Prostate gland (tissue), 2 donors: ENCODE results near the gene KCNQ1.

Source experiments
- CTCF ChIP-seq, 4 experiments: fragments of 200-600 bp in 2 of 4; fragments of 450-650 bp in 2 of 4; sonication (generic) in 2 of 4; IDR thresholded peaks; 1 replicate in 3 of 4; 2 replicates in 1 of 4; pipeline ENCODE4 v1.5.1; 2016 to 2019; ENCODE audit warnings: antibody characterized with exemption in 4 of 4, mild to moderate bottlenecking in 2 of 4, moderate library complexity in 2 of 4
- POLR2A ChIP-seq: fragments of 450-650 bp; IDR thresholded peaks from one replicate; pipeline ENCODE4 v1.6.1; 2016; ENCODE audit warnings: antibody characterized with exemption, mild to moderate bottlenecking
- POLR2AphosphoS5 ChIP-seq: sonication (generic); formaldehyde crosslinking; IDR thresholded peaks from one replicate; pipeline ENCODE4 v1.6.1; 2017; ENCODE audit warnings: antibody characterized with exemption

GRCh38 chr11:2722955-2723354 lies 278.1 kb downstream of the KCNQ1 start:
- no peak for TF ChIP-seq CTCF (IDR thresholded peaks at IDR 0.05)
- TF ChIP-seq POLR2AphosphoS5: no peak
- no peak for TF ChIP-seq POLR2A
